GM10266 (cell line): ENCODE data around the gene SLX4IP.

Experiments used
- DNase-seq: peaks from one replicate; pipeline ENCODE4 v3.0.0; 2012; ENCODE audit errors: extremely low spot score
- TF ChIP-seq, protein P1 (sequence below): IDR thresholded peaks from 2 replicates; pipeline ENCODE4 v1.5.1; 2012; ENCODE audit warnings: mild to moderate bottlenecking, low read depth; ENCODE audit not compliant: control insufficient read depth, insufficient read depth; ENCODE audit errors: missing control alignments

SLX4IP gene

GRCh38 chr20:10504608-10504993, 69.5 kb downstream of the SLX4IP start:
- DNase-seq: no peak
- TF ChIP-seq, protein P1, sequence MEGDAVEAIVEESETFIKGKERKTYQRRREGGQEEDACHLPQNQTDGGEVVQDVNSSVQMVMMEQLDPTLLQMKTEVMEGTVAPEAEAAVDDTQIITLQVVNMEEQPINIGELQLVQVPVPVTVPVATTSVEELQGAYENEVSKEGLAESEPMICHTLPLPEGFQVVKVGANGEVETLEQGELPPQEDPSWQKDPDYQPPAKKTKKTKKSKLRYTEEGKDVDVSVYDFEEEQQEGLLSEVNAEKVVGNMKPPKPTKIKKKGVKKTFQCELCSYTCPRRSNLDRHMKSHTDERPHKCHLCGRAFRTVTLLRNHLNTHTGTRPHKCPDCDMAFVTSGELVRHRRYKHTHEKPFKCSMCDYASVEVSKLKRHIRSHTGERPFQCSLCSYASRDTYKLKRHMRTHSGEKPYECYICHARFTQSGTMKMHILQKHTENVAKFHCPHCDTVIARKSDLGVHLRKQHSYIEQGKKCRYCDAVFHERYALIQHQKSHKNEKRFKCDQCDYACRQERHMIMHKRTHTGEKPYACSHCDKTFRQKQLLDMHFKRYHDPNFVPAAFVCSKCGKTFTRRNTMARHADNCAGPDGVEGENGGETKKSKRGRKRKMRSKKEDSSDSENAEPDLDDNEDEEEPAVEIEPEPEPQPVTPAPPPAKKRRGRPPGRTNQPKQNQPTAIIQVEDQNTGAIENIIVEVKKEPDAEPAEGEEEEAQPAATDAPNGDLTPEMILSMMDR: no peak

DNA sequence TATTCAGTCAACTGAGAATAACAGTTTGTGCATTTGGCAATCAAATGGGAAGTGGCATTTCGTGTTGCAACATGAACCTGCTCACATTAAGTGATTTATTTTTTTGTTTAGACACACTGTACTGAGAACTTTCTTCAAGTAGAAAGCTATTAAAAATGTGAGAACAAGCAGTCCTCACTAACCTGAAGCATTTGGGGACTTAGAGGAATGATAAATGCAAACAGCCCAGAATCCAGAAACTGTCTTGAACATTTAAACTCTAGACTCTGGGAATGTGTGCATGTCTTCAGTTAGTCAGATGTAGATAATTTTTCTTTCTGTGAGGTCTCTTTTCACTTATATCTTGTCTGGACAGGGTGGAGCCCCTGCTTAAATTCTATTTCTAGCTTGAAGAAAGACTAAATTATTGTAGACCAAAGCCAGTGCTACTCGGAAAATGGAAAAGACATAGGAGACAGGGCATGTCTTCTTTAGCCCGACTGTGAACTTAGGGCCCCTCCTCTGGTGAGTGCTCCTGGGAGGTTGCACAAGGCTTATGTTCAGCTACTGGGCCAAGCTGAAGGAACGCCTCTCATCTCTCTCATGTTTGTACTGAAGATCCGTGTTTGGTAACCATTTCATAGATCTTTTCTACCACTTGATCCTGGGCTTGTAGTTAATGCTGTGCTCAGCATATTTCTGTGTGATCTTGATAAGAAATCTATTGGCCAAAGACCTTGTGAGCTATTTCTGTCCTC, 70.1 kb downstream of the SLX4IP start:
- TF ChIP-seq, protein P1: no peak
- no peak for DNase-seq

- TF ChIP-seq, protein P1: no peak
- DNase-seq: no peak
Measured at GRCh38 chr20:10505827-10506226, 70.7 kb downstream of the SLX4IP start.

- DNase-seq: no peak
- TF ChIP-seq, protein P1: no peak
Measured at GRCh38 chr20:10507052-10507451, 71.9 kb downstream of the SLX4IP start.

DNA sequence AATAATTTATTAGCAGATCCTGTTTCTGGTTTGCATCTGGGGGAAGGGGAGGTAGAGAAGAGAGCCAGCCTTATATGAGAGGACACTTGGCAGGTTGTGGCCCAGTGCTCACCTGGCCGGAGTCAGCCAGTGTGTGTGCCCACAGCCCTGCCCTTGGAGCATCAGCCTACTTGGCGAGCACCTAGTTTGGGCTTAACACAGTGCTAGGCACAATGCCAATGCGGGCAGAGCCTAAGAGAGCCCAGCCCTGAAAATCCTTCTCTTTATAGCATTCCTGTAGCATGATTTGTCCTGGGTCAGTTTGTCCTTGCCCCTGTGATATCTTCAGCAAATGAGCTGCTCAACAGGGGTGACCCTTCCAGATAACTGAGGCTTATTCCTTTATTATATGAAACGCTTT, 73.0 kb downstream of the SLX4IP start:
- TF ChIP-seq, protein P1: no peak
- no peak for DNase-seq

DNA sequence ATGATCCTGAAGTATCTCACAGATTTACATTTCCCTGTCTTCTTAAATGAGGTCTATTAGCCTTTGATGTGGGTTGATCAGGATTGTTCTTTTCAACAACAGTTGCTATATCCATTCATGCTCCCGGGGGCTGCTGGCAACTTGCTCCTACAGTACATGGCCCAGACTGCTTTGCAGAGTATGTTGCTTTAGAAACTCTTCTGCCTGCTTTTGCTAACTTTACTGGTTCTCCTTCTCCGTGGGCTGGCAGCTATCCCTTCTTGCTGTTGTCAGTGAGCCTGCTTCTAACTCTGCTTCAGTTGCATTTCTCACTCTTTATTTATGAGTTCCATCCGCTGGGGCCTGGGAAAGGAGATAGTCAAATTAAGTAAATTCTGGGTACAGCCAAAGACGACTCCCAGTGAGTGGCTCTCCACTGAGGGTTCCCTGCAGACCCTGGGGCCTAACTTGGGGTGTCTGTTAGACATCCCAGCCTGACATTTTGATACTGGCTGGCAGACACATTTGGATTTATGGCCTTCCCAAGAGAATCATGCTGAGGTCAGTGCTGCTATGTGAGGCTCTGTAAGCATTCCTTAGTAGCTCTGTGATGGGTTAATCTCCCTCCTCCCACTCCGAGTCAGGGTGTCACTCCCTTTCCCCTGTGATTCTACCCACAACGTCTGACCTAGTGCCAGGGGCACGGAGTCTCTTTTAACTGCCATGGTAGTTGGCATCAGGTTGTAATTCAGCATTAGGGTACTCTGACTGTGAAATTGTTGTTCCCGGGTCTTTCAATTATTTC, 73.6 kb downstream of the SLX4IP start:
- no peak for DNase-seq
- TF ChIP-seq, protein P1: no peak

GRCh38 chr20:10509376-10509775, 74.3 kb downstream of the SLX4IP start:
- TF ChIP-seq, protein P1: no peak
- no peak for DNase-seq
